Fibroblast of pulmonary artery (primary cell): ENCODE data around the gene CNTNAP2.

Source experiments
- DNase-seq: peaks from one replicate; pipeline ENCODE4 v3.0.0-alpha.2; 2010; ENCODE audit warnings: low read depth
- H3K4me3 ChIP-seq: replicated peaks from 2 replicates; pipeline ENCODE4 v1.5.1; 2011; ENCODE audit warnings: low read depth, mild to moderate bottlenecking, control low read depth, low read length, moderate library complexity
- CTCF ChIP-seq: IDR thresholded peaks from 2 replicates; pipeline ENCODE4 v1.5.1; 2011; ENCODE audit warnings: mild to moderate bottlenecking, control low read depth, low read length, inconsistent platforms; ENCODE audit errors: missing control alignments

CNTNAP2 gene

GRCh38 chr7:147261693-147262092 is 1145.1 kb downstream of the CNTNAP2 start:
- no peak for TF ChIP-seq CTCF
- H3K4me3 ChIP-seq = no peak overlapping the region
- no peak for DNase-seq

GRCh38 chr7:147265528-147265927 is 1148.9 kb downstream of the CNTNAP2 start:
- no peak for DNase-seq

GRCh38 chr7:147276106-147276505 is 1159.5 kb downstream of the CNTNAP2 start:
- TF ChIP-seq CTCF = no peak
- H3K4me3 ChIP-seq = no peak overlapping the region
- no peak for DNase-seq

More at GRCh38 chr7:147265528-147265927, 1148.9 kb downstream of the CNTNAP2 start:
- TF ChIP-seq CTCF = no peak
- no peak overlapping the region for H3K4me3 ChIP-seq

- H3K4me3 ChIP-seq = no peak overlapping the region
- TF ChIP-seq CTCF = no peak
- DNase-seq = no peak
Observed at GRCh38 chr7:147276783-147277370, 1160.3 kb downstream of the CNTNAP2 start.

GRCh38 chr7:147279514-147279913 is 1162.9 kb downstream of the CNTNAP2 start:
- DNase-seq = no peak
- H3K4me3 ChIP-seq = no peak overlapping the region
- TF ChIP-seq CTCF = no peak

GRCh38 chr7:147279964-147280374 is 1163.4 kb downstream of the CNTNAP2 start:
- no peak for TF ChIP-seq CTCF
- no peak for DNase-seq

GRCh38 chr7:147282204-147282603 is 1165.6 kb downstream of the CNTNAP2 start:
- no peak for DNase-seq
- TF ChIP-seq CTCF = no peak
- no peak overlapping the region for H3K4me3 ChIP-seq

More at GRCh38 chr7:147279964-147280374, 1163.4 kb downstream of the CNTNAP2 start:
- H3K4me3 ChIP-seq = no peak overlapping the region
